ENCODE results near the gene MCTP2. TPM values are rescaled to one million over a fixed set of nuclear protein-coding genes. Genes with fewer than 3 reads are reported as not detected.

The MCTP2 gene
- total and polyA plus RNA-seq, 2 donors (not counting 1 experiment from before 2014, with no cell fraction given), result 38.3 to 64.8 TPM

- Histone ChIP-seq H3K79me2 (ENCODE audit: control insufficient read depth, insufficient read depth, low read length) (peaks cover 66% of the 10 kb centered on the region), H3K4me3 (ENCODE audit: control extremely low read depth in 1 of 5, extremely low read depth in 1 of 5, insufficient read depth in 1 of 5, low read depth in 2 of 5, low read length in 4 of 5) (peak overlapping the region in 1 of 5 experiments; percentile 56), H3K36me3 (replicated peaks in 1 of 2; ENCODE audit: control extremely low read depth in 1 of 2, control insufficient read depth in 1 of 2, extremely low read depth in 1 of 2, insufficient read depth in 2 of 2, low read length in 1 of 2) (peaks cover 0 to 8% of the 10 kb centered on the region in 2 experiments), H3K27me3 (replicated peaks in 1 of 4; ENCODE audit: control extremely low read depth in 1 of 4, control insufficient read depth in 3 of 4, insufficient read depth in 4 of 4, low read length in 3 of 4) (no peaks in the 10 kb centered on the region), H3K27ac (ENCODE audit: low read length in 2 of 2) (peak overlapping the region; percentile 90 to 93), H3K4me1 (ENCODE audit: control insufficient read depth in 2 of 2, insufficient read depth in 2 of 2, low read length in 2 of 2) (peaks cover 69 to 71% of the 10 kb centered on the region in 2 donors), H4K20me1 (ENCODE audit: control insufficient read depth, insufficient read depth, low read length, poor library complexity, severe bottlenecking) (no peaks in the 10 kb centered on the region), H3K9ac (ENCODE audit: low read length) (peak overlapping the region; percentile 53), H3K9me3 (ENCODE audit: control extremely low read depth in 1 of 3, control insufficient read depth in 2 of 3, insufficient read depth in 1 of 3, low read length in 2 of 3) (peaks cover 0 to 7% (median 3%) of the 10 kb centered on the region in 3 donors), H2AFZ (ENCODE audit: insufficient read depth, low read depth, low read length, poor library complexity, severe bottlenecking) (peak overlapping the region; percentile 62), H3K4me2 (replicated peaks; ENCODE audit: low read depth, low read length, poor library complexity, severe bottlenecking) (peak overlapping the region; percentile 76)
- ChIA-PET POLR2A (interaction anchor here (2.0 to 3.4 kb wide), 3 partner anchors 20 to 56 kb away, joined by 7 to 22 read pairs (median 9); partner anchors contain the start of gene MCTP2), CTCF (interaction anchor here (0.9 to 8.9 kb wide), 12 partner anchors 9 to 123 kb away, joined by 3 to 67 read pairs (median 8); partner anchors contain the start of gene MCTP2)
- ATAC-seq (ENCODE audit: low read depth) (no peak), DNase-seq (no peak)
- Mint-ChIP-seq H3K4me1 (peaks cover 72% of the 10 kb centered on the region), H3K4me3 (peak overlapping the region; percentile 52), H3K27me3 (no peaks in the 10 kb centered on the region), H3K9me3 (ENCODE audit: insufficient read depth) (peaks cover 2% of the 10 kb centered on the region), H3K27ac (peak overlapping the region; percentile 83)
- intact Hi-C loops (cut with micrococcal nuclease), result loop anchor here (5.0 kb wide), 1 partner anchor 36 kb away; no protein-coding TSS in a partner anchor
- 0% methylated on average over 2 of the region's 3 CpGs for WGBS (ENCODE audit: insufficient coverage)
- TF ChIP-seq EZH2 (IDR thresholded peaks at IDR 0.05; ENCODE audit: borderline replicate concordance, insufficient read depth, low read depth, low read length, poor library complexity, severe bottlenecking), result no peak
- no peak for TF ChIP-seq CTCF (IDR thresholded peaks at IDR 0.05)
Observed at GRCh38 chr15:94286583-94286982, 55.2 kb downstream of the MCTP2 start.

- H3K27ac Mint-ChIP-seq, result peak overlapping the region; percentile 90
- H3K4me3 Mint-ChIP-seq, result peak overlapping the region; percentile 84
- Histone ChIP-seq H3K79me2 (ENCODE audit: control insufficient read depth, insufficient read depth, low read length) (peaks cover 66% of the 10 kb centered on the region), H3K9ac (ENCODE audit: low read length) (peak overlapping the region; percentile 56), H3K27me3 (replicated peaks in 1 of 4; ENCODE audit: control extremely low read depth in 1 of 4, control insufficient read depth in 3 of 4, insufficient read depth in 4 of 4, low read length in 3 of 4) (no peaks in the 10 kb centered on the region), H3K4me1 (ENCODE audit: control insufficient read depth in 2 of 2, insufficient read depth in 2 of 2, low read length in 2 of 2) (peaks cover 65 to 72% of the 10 kb centered on the region in 2 donors), H3K36me3 (replicated peaks in 1 of 2; ENCODE audit: control extremely low read depth in 1 of 2, control insufficient read depth in 1 of 2, extremely low read depth in 1 of 2, insufficient read depth in 2 of 2, low read length in 1 of 2) (peaks cover 0 to 5% of the 10 kb centered on the region in 2 experiments), H4K20me1 (ENCODE audit: control insufficient read depth, insufficient read depth, low read length, poor library complexity, severe bottlenecking) (no peaks in the 10 kb centered on the region), H3K27ac (ENCODE audit: low read length in 2 of 2) (peak overlapping the region; percentile 90 to 93), H3K4me2 (replicated peaks; ENCODE audit: low read depth, low read length, poor library complexity, severe bottlenecking) (peak overlapping the region; percentile 76), H3K9me3 (ENCODE audit: control extremely low read depth in 1 of 3, control insufficient read depth in 2 of 3, insufficient read depth in 1 of 3, low read length in 2 of 3) (peaks cover 0 to 3% (median 2%) of the 10 kb centered on the region in 3 donors), H3K4me3 (ENCODE audit: control extremely low read depth in 1 of 5, extremely low read depth in 1 of 5, insufficient read depth in 1 of 5, low read depth in 2 of 5, low read length in 4 of 5) (peak overlapping the region; percentile 2 to 56 (median 28)), H2AFZ (ENCODE audit: insufficient read depth, low read depth, low read length, poor library complexity, severe bottlenecking) (peak overlapping the region; percentile 57)
- ATAC-seq (ENCODE audit: low read depth) (peak; percentile 92), DNase-seq (peak; percentile 91)
- CTCF ChIA-PET, result interaction anchor here (0.8 to 8.9 kb wide), 21 partner anchors 9 to 124 kb away, joined by 3 to 67 read pairs (median 7); partner anchors contain the start of gene MCTP2
- POLR2A ChIA-PET, result interaction anchor here (1.2 to 3.4 kb wide), 5 partner anchors 19 to 58 kb away, joined by 3 to 22 read pairs (median 7); partner anchors contain the start of gene MCTP2
- 0% methylated on average over 1 of the region's 4 CpGs for WGBS (ENCODE audit: insufficient coverage)
- no peaks in the 10 kb centered on the region for H3K9me3 Mint-ChIP-seq (ENCODE audit: insufficient read depth)
- no peaks in the 10 kb centered on the region for H3K27me3 Mint-ChIP-seq
- TF ChIP-seq CTCF (IDR thresholded peaks at IDR 0.05) (no peak), EZH2 (IDR thresholded peaks at IDR 0.05; ENCODE audit: borderline replicate concordance, insufficient read depth, low read depth, low read length, poor library complexity, severe bottlenecking) (no peak)
- peaks cover 72% of the 10 kb centered on the region for H3K4me1 Mint-ChIP-seq
- intact Hi-C loops (cut with micrococcal nuclease), result loop anchor here (1.0 to 5.0 kb wide), 7 partner anchors 9 to 59 kb away; no protein-coding TSS in a partner anchor
Observed at GRCh38 chr15:94287794-94288246, 56.5 kb downstream of the MCTP2 start.
